Coronary artery (tissue), 2 donors: ENCODE measurements around the gene CUX1.

ENCODE experiments used
- DNase-seq: peaks from one replicate; pipeline ENCODE4 v3.0.0-alpha.2; 2017; ENCODE audit warnings: low spot score
- H3K27ac ChIP-seq, 2 donors: fragments of 200-600 bp; sonication (generic); one replicate each; pipeline ENCODE4 v1.5.1; 2016 to 2019
- H3K4me3 ChIP-seq: fragments of 200-600 bp; sonication (generic); 2 replicates; pipeline ENCODE4 v1.5.1; 2016; ENCODE audit warnings: mild to moderate bottlenecking, moderate library complexity
- CTCF ChIP-seq: fragments of 200-600 bp; sonication (generic); IDR thresholded peaks from one replicate; pipeline ENCODE4 v1.5.1; 2019; ENCODE audit warnings: antibody characterized with exemption

The CUX1 gene

GRCh38 chr7:102252366-102252982 lies 435.0 kb downstream of the CUX1 start:
- Histone ChIP-seq H3K27ac (no peak overlapping the region), H3K4me3 (no peak overlapping the region)
- no peak for DNase-seq
- no peak for TF ChIP-seq CTCF

- Histone ChIP-seq H3K4me3 (no peak overlapping the region), H3K27ac (no peak overlapping the region)
- DNase-seq = no peak
- TF ChIP-seq CTCF = no peak
Measured at GRCh38 chr7:102253066-102253972, 435.9 kb downstream of the CUX1 start.

GRCh38 chr7:102253973-102254370 lies 436.5 kb downstream of the CUX1 start:
- H3K27ac ChIP-seq = no peak overlapping the region
- no peak overlapping the region for H3K4me3 ChIP-seq
- no peak for DNase-seq
- no peak for TF ChIP-seq CTCF

- H3K4me3 ChIP-seq = no peak overlapping the region
- no peak overlapping the region for H3K27ac ChIP-seq
- no peak for TF ChIP-seq CTCF
- DNase-seq = no peak
Measured at GRCh38 chr7:102254521-102254920, 437.1 kb downstream of the CUX1 start.

GRCh38 chr7:102255501-102255900 lies 438.1 kb downstream of the CUX1 start:
- no peak for DNase-seq
- Histone ChIP-seq H3K4me3 (no peak overlapping the region), H3K27ac (no peak overlapping the region)
- TF ChIP-seq CTCF = no peak

GRCh38 chr7:102255916-102256315 lies 438.5 kb downstream of the CUX1 start:
- no peak for TF ChIP-seq CTCF
- Histone ChIP-seq H3K27ac (no peak overlapping the region), H3K4me3 (no peak overlapping the region)
- no peak for DNase-seq
